Measurements from ENCODE around the gene PES1. TPM values are rescaled to one million over a fixed set of nuclear protein-coding genes. Genes with fewer than 3 reads are reported as not detected.

Gene PES1
- total and polyA plus RNA-seq, 3 donors from 2014 or later: 80.3 to 99.4 (median 96.5) TPM

DNA sequence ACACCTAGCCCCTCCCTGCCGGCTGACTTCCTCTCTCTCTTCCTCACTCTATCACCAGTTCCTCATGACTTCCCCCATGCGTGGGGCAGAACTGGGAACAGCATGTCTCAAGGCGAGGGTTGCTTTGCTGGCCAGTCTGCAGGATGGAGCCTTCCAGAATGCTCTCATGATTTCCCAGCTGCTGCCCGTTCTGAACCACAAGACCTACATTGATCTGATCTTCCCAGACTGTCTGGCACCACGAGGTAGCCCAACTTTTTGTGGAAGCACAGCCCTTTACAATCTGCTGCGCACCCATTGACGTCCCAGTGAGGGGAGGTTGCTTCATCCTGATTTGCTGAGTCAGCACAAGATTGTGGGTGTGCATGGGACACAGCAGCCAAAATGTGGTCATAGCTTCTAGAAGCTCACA is 23.8 kb upstream of the PES1 start:
- WGBS, 2 donors: 82 to 90% methylated on average over 7 of the region's 7 CpGs
- Histone ChIP-seq H3K27me3 (no peaks in the 10 kb centered on the region), H3K9me3 (no peaks in the 10 kb centered on the region), H3K4me1 (no peaks in the 10 kb centered on the region), H3K27ac (no peak overlapping the region), H3K4me3 (no peak overlapping the region), H3K36me3 (ENCODE audit: low read depth, missing control alignments) (no peaks in the 10 kb centered on the region)
- peak; percentile 29 for DNase-seq
- TF ChIP-seq, protein P1, sequence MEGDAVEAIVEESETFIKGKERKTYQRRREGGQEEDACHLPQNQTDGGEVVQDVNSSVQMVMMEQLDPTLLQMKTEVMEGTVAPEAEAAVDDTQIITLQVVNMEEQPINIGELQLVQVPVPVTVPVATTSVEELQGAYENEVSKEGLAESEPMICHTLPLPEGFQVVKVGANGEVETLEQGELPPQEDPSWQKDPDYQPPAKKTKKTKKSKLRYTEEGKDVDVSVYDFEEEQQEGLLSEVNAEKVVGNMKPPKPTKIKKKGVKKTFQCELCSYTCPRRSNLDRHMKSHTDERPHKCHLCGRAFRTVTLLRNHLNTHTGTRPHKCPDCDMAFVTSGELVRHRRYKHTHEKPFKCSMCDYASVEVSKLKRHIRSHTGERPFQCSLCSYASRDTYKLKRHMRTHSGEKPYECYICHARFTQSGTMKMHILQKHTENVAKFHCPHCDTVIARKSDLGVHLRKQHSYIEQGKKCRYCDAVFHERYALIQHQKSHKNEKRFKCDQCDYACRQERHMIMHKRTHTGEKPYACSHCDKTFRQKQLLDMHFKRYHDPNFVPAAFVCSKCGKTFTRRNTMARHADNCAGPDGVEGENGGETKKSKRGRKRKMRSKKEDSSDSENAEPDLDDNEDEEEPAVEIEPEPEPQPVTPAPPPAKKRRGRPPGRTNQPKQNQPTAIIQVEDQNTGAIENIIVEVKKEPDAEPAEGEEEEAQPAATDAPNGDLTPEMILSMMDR (IDR thresholded peaks at IDR 0.05): no peak
- no peak for TF ChIP-seq POLR2A (IDR thresholded peaks at IDR 0.05)
- intact Hi-C loops (cut with DNase I; ENCODE audit: low total_unique reads): no loop called here

DNA sequence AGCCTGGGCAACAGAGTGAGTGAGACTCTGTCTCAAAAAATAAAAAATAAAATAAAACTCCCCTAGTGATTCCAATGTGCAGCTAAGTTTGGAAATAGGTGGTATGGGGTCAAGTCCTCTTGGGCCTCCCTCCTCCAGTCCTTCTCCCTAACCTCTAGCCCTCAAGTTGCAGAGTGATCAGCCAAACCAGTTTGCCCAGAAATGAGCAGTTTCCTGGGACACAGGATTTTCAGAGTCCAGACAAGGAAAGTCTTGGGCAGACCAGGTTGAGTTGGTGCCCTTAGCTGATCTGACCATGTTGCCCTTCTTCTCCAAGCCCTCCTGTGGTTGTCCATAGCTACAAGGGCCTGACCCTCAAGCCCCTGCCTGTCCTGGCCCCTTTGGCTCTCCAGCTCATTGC is 23.2 kb upstream of the PES1 start:
- H3K4me1 ChIP-seq: no peaks in the 10 kb centered on the region
- H3K9me3 ChIP-seq: no peaks in the 10 kb centered on the region
- H3K4me3 ChIP-seq: no peak overlapping the region
- no peaks in the 10 kb centered on the region for H3K36me3 ChIP-seq (ENCODE audit: low read depth, missing control alignments)
- intact Hi-C loops (cut with DNase I; ENCODE audit: low total_unique reads): no loop called here
- DNase-seq: no peak
- no peak overlapping the region for H3K27ac ChIP-seq
- H3K27me3 ChIP-seq: no peaks in the 10 kb centered on the region
- TF ChIP-seq POLR2A (IDR thresholded peaks at IDR 0.05): no peak
- TF ChIP-seq, protein P1 (IDR thresholded peaks at IDR 0.05): no peak

DNA sequence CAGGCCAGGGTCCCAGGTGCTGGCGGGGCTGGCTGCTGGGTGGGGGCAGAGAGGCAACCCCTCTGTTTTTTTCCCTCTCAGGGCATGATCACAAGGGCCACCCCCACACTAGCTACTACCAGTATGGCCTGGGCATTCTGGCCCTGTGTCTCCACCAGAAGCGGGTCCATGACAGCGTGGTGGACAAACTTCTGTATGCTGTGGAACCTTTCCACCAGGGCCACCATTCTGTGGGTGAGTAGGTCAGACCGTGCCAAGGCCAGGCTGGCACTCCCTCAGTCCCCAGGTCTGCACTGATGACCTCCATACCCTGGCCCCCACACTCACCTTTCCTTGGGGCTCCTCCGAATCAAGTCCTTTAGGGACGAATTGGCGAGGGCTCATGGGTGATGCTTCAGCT is 22.6 kb upstream of the PES1 start:
- H3K27ac ChIP-seq: no peak overlapping the region
- no peaks in the 10 kb centered on the region for H3K27me3 ChIP-seq
- no peaks in the 10 kb centered on the region for H3K4me1 ChIP-seq
- TF ChIP-seq, protein P1 (IDR thresholded peaks at IDR 0.05): no peak
- TF ChIP-seq POLR2A (IDR thresholded peaks at IDR 0.05): no peak
- no peaks in the 10 kb centered on the region for H3K9me3 ChIP-seq
- H3K4me3 ChIP-seq: no peak overlapping the region
- 92 to 97% methylated on average over 7 of the region's 7 CpGs for WGBS, 2 donors
- DNase-seq: no peak
- H3K36me3 ChIP-seq (ENCODE audit: low read depth, missing control alignments): no peaks in the 10 kb centered on the region
- intact Hi-C loops (cut with DNase I; ENCODE audit: low total_unique reads): no loop called here

DNA sequence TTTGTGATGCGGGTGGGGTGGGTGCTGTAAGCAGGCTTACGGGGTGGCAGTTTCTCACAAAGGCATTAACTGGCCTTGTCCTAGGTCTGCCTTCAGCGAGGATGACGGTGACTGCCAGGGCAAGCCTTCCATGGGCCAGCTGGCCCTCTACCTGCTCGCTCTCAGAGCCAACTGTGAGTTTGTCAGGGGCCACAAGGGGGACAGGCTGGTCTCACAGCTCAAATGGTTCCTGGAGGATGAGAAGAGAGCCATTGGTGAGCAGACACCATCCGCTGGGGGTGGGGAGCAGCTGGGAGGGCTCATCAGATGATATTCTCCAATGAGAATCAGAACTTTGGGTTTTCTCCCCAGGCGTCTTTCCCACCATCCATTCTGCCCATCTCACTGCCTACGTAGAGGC is 21.1 kb upstream of the PES1 start:
- Histone ChIP-seq H3K4me1 (no peaks in the 10 kb centered on the region), H3K27me3 (no peaks in the 10 kb centered on the region), H3K4me3 (no peak overlapping the region), H3K27ac (no peak overlapping the region), H3K9me3 (no peaks in the 10 kb centered on the region), H3K36me3 (ENCODE audit: low read depth, missing control alignments) (no peaks in the 10 kb centered on the region)
- 94 to 96% methylated on average over 8 of the region's 8 CpGs for WGBS, 2 donors
- intact Hi-C loops (cut with DNase I; ENCODE audit: low total_unique reads): no loop called here
- no peak for DNase-seq
- TF ChIP-seq, protein P1 (IDR thresholded peaks at IDR 0.05): no peak
- TF ChIP-seq POLR2A (IDR thresholded peaks at IDR 0.05): no peak

DNA sequence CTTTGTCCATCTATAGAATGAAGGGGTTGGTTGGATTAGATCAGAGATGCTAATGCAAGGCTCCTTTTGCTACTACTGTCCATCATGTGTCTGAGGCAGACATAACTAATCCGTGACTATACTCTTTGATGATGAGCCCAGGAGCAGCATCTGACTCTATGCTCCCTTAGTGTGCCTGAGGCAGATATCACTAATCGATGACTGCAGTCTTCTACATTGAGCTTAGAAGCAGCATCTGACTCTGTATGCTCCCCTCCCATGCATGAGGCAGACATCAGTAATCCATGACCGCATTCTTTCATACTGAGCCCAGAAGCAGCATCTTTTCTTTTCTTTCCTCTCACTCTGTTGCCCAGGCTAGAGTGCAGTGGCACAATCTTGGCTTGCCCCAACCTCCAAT is 19.5 kb upstream of the PES1 start:
- H3K4me1 ChIP-seq: no peaks in the 10 kb centered on the region
- H3K4me3 ChIP-seq: no peak overlapping the region
- H3K36me3 ChIP-seq (ENCODE audit: low read depth, missing control alignments): no peaks in the 10 kb centered on the region
- TF ChIP-seq POLR2A (IDR thresholded peaks at IDR 0.05): no peak
- TF ChIP-seq, protein P1 (IDR thresholded peaks at IDR 0.05): no peak
- no peak for DNase-seq
- H3K27me3 ChIP-seq: no peaks in the 10 kb centered on the region
- WGBS, 2 donors: 89 to 98% methylated on average over 3 of the region's 3 CpGs
- no peak overlapping the region for H3K27ac ChIP-seq
- H3K9me3 ChIP-seq: no peaks in the 10 kb centered on the region
- intact Hi-C loops (cut with DNase I; ENCODE audit: low total_unique reads): no loop called here

All from testis (tissue), 3 donors.